HUDEP-2 (cell line): ENCODE data around the gene GSK3A.

Source experiments
- DNase-seq, 76 experiments: peaks; one replicate each; lab custom pipeline; 2025; ENCODE audit not compliant: unreplicated experiment in 76 of 76; lab: John Stamatoyannopoulos, UW

Gene GSK3A

DNA sequence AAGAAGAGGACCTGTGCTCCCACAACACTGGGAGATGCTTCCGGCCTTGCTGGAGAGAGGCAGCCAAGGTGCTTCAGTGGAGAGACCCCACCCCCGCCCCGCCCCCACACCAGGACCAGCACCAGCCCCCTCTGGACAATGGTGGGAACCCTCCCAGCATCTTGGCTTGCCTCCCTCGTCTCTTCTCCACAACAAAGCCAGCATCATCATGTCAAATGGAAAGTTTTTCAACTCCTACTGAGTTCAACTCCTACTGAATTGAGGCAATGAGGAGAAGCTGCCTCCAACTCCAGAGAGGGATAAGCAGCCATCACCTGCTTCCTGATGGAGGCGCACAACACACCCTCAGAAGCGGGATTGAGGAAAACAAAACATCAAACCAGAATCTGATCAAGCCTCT is 37.7 kb downstream of the GSK3A start:
- no peak for DNase-seq

DNA sequence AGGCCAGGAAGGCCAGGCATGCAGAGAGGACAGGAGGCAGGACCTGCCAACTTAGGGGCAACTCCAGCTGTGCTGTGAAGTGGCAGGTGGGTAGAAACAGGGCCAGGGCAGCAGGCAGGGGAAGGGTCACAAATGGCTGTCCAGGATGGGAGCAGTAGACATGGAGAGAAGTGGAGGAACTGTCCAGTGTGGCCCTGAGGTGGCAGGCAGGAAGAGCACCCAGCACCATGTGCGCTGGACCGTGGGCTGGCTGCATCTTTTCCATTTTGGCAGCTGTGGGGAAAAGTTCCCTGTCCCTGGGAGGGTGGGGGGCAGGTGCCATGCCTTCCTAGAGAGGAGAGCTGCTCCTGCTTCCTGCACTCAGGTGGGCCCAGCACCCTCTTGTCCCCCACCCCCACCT is 38.7 kb downstream of the GSK3A start:
- DNase-seq: no peak

DNA sequence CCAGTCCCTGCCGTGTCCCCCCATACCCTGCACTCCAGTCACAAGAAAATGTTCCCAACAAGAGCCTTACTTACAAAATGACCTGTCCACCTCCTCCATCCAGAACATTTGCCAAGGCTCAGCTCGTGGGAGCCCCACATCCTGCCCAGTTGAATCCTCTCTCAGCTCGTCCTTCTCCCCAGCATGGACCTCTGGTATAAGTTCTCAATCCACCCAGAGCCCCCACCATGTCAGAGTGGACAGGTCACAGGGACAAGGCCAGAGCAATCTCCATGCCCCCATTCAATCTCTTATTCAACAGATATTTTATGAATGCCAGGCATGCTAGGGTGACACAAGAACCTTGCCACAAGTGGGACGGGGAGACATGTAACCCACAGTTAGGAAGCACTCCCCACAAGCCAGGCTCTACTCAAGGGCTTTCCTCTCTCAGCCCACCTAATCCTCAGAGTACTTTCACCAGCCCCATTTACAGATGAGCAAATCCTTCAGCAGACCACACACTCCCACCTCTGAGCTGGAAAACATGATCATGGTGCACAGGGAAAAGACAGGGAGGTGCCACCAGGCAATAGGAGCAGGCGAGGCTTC is 40.0 kb downstream of the GSK3A start:
- DNase-seq: no peak

DNA sequence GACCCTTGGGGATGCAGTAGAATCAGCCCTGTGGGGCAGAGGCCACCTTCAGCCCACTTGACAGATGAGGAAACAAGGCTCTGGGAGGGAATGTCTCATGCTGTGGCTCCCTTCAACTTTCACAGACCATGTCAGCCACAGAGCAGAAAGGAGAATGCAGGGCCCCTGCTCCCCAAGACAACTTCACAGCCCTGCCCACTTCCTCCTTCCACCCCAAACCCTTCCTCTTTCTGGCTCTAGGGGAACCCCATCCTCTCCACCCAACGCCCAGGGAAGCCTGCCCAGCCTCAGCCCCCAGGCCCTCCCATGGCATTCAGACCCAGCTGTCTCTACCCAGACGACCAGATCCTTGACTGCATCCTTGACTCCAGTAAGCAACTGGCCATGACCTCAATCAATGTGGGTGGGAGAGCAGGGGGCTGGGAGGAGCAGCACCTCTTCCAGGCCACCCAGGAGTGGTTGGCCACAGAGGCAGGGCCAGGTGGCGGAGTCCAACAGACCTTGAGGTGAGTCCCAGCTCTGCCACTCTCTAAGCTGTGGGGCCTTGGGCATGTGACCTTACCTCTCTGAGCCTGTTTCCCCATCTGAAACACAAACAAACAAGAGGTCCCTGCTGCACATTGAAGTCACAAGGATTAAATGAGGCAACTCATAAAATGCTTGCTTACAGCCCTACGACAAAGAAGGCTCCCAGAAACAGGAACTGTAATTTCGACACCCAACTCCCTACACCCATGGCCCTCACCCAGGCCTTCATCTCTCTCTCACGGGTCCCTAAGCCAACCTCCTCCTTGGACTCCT is 40.7 kb downstream of the GSK3A start:
- no peak for DNase-seq

DNA sequence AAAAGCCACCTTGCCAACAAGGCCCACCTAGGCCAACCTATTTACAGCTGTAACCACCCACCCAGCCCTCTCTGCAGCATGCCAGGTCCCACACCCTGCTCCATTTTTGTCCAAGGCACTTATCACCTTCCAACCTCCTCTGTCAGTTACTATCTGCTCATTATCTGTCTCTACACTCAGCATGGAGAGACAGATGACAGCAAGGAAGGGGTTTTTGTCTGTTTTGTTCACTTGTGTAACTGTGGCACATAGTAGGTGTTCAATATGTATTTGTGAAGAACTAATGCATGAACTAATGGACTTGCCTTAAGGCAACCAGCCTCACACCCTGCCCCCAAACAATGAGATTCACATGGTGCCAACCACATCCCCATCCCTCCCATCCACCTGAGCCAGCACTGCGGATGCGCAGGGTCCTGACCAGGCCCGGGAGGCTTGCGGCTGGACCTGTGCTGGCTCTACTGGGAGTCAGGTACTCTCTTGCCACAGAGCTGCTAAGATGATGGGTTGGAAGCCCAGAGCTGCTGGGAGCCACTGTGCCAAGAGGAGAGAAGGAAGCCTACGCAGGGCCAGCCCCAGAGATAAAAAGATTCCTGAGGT is 42.2 kb downstream of the GSK3A start:
- DNase-seq: peak in 11 of 76 experiments; percentile 23 to 66 (median 41)

DNA sequence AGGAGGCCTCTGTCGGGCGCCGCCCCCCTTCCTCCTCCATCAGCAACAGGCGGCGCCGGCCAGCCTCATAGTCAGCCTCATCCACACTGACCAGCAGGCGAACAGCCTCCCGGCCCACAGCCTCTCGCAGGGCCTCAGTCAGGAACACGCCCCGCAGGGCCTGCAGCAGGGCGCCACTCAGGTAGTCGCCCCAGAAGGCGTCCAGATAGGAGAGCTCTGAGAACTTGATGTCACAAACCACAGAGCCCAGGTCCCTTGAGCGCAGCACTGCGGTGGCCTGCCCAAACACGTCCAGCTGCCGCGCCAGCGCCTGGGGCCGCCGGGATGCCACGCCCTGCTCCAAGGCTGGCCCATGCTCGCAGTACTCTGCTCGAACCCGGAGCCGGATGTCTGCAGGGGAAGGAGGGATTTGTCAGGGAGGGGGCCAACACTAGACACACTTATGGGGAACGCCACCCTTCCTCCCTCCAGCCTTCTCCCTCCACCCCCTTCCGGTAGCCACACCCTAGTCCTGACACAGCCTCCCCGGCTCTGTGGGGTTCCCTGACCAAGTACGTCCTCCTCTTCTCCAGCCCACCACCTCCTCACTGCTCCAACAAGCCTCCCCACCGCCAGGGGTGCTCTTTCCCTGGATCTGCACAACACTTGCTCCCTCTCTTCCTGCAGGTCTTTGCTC is 42.8 kb downstream of the GSK3A start:
- peak; percentile 64 to 96 (median 87) for DNase-seq

DNA sequence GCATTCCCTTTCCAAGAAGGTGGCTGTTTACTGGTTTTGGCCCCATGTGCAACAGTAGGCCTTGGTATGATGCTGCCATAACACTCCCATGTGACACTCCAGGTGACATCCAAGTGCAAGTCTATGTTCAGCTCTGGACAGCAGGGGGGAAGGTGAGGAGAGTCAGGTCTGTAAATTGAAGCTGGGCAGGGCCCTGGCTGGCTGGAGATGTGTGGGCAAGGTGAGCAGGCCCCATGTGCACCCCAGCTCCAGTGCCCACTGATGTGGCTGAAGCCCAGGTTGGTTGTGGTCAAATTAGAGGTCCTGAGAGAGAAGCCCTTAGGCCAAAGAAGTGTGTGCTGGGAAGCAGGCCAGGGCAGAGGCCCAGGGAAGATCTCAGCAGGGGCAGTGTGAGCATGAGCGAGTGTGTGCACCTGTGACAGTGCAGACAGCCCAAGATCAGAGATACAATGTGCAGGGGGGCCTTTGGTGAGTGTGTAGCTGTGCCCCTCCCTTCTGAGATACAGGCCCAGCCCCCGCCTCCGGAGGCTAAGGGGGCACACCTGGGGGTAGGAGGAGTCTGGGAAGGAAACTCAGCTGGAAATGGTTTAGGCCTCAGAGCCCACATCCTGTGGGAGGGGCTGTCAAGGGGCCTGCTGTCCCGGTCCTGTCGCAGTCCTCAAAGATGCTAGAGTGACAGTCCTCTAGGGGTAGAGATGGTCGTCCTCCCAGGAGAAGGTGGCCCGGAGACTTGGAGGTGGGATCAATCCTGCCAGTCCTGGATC is 43.5 kb downstream of the GSK3A start:
- DNase-seq: no peak

DNA sequence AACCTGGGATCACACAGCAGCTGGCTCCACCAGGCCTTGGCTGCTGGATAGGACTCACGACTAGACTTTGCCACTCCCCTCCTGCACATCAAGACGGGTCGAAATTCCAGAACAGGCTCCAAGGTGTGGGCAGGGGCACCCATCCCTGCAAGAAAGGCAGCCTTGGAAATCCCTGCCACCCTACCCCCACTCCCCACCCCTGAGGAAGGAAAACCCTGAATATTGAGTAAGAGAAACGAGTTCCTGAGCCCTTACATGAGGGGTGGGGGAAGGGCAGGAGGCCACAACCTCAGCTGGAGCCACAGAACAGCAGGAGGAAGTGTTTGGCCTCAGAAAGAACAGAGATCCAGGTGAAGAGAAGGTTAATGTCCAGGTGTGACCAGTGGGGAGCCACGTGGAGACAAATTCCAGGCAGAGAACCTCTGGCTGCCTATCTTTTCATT is 45.0 kb downstream of the GSK3A start:
- DNase-seq: no peak

DNA sequence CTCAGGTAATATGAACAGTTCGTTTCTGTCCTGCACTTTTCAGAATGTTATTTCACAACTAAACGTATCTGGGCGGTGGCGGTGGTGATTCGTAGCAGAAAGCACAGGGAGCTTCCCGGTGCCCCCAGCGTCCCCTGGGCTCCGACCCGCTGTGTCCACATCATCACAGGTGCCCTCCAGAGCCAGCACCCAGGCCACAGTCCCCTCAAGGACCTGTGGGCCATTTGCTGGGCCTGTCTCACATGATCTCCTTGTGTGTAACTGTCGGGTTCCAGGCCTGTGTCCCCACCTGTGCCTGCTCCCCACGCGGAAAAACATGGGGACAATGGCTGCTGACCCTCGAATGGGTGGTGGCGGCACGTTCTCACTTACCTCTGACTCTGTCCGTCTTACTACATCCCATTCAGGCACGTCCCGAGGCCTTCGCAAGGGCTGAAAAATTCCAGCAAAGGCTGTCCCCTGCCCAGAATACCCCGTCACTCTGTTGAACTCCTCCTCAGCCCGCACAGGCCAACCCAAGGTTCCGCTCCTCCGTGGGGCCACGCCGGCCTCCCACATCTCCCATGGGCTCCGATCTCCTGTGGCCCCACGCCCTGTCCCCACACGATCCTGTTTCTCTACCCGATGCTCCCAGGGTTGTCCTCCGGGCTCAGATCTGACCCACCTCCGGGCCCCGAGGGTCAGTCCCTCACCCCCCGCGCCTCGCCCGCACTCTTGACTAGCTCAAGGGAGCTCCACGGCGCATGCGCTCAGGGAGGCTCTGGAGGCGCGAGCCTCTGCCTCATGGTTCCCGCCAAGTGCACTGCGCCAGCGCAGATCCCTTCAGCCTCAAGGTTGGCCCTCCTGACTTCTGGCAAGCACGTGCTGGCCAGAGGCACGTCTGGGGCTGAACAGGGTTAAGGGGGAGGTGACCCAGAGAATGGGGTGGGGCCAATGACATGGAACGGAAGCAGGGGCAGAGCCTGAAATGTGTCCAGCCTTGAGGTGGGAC is 46.1 kb downstream of the GSK3A start:
- peak in 28 of 76 experiments; percentile 10 to 60 (median 38) for DNase-seq

DNA sequence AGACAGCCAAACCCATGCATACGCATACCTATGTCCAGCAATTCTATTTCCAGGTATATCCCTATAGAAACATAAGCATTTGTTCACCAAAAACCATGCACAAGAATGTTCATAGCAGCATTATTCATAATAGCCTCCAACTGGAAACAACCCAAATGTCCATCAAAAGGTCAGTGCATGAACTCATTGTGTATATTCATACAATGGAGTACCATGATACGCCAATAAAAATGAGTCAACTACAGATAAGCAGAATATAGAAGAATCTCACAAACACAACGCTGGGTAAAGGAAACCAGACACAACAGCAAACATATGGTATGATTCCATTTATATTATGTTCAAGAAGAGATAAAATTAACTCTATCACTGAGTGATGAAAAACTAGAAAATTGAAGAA is 48.7 kb downstream of the GSK3A start:
- no peak for DNase-seq

DNA sequence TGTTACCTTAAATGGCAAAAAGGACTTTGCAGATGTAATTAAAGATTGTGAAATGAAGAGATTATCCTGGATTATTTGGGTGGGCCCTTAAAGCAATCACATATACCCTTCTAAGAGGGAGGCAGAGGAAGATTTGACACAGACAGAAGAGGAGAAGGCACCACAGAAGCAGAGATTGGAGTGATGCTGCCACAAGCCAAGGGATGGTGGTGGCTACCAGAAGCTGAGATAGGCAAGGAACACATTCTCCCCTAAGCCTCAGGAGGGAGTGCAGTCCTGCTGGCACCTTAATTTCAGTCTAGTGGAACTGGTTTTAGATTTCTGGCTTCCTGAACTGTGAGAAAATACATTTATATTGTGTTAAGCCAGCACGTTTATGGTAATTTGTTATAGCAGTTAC is 49.1 kb downstream of the GSK3A start:
- no peak for DNase-seq

DNA sequence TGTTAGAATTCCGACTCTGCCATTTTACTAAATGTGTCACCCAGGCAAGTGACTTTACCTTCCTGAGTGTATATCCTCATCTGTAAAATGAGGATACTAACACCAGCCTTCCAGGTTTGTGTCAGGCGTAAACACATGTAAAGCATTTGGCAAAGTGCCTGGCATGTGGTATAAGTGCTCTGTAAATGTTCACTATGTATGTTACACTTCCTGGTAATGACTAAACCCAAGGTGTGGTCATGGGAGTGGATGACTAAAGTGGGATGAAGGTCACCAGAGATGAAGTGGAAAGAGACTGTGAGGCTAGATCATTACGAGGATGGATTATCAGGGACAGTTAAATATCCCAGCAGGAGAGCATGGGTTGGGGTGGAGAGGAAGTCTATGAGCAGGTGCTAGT is 50.5 kb downstream of the GSK3A start:
- peak in 3 of 76 experiments; percentile 11 to 23 (median 15) for DNase-seq

DNA sequence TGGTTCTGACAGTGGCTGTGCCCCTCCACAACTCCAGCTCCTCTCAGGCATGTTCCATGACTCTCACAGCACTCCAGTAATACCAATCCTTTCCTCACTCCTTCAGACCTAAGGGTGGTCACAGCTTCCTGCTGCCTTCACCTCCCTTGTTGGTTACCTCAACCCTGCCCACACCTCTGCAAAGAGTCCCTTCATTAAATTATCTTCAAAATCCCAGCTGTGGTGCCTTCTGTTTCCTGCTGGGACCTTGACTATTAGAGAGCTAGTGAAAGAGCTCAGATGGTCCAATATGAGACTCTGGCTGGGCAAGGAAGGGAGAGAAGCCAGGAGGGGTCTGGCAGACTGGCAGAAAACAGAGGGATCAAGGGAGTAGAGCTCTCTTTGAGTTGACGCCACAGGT is 51.1 kb downstream of the GSK3A start:
- no peak for DNase-seq

DNA sequence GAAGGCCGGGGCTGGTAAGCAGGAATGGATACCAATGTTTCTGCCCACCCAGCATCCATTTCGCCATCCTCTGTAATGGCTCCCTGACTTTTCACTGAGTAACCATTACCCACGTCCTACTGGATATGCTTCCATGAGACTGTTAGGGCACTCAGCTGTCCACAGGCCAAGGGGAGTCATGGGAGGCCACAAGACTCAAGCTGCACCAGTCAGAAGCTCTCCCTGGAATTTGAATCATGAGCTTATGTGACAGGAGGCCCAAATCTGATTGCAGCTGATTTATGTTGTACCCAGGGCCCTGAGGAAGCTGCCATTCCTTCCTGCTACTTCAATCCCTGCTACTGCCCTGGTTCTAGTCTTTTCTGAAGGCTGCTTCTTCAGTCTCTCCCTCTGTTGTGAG is 53.3 kb downstream of the GSK3A start:
- no peak for DNase-seq

DNA sequence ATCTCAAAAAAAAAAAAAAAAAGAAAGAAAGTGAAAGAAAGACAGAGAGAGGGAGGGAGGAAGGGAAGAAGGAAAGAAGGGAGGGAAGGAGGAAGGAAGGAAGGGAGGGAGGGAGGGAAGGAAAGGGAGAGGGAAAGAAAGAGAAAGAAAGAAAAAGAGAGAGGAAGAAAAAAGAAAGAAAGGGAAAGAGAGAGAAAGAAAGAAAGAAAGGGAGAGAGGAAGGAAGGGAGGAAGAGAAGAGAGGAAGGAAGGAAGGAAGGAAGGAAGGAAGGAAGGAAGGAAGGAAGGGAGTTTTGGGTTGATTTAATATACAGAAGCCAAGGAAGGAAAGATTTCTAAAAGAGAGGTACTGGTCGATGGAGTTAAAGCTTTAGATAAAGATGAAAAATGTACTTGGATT is 53.7 kb downstream of the GSK3A start:
- no peak for DNase-seq

DNA sequence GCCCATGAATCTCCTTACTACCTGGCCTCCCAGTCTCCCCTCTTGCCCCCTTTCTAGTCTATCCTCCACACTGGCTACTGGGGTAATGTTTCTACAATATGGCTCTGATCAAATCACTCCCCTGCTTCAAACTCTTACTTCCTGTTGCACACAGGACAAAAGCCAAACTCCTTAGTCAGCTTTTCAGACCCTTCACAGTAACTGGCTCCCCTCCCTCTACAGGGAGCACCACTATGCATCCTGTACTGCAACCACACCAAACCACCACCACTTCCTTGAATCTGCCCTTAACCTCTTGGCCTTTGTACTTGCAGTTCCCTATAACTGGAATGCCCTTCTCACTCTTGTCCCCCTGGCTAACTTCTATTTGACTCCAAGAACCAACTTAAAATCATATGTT is 57.1 kb downstream of the GSK3A start:
- no peak for DNase-seq

DNA sequence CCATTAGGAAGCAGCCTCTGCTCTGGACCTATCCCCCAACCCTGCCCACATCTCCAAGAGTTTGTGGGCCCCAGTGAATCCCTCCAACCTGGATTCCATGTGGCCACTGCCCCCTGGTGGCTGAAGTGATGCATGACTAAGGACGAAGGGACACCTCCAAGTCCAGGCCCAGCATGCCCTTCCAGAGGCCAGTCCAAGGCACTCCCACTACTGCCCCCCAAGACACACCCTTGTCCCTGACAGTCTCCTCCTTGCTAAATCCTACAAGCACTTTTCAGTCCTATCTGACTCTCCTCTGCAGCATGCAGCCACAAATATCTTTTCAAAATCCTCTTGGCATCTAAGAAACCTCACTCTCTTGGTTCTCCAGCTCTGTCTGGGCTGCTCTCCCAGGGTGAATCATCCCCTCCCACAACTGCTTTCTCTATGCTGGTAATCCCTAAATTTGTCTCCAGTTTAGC is 58.0 kb downstream of the GSK3A start:
- peak in 63 of 76 experiments; percentile 9 to 82 (median 60) for DNase-seq
